Parathyroid adenoma (tissue), 2 donors: ENCODE results near the gene ZNF804A.

Experiments used
- H2AFZ ChIP-seq: fragments of 300-600 bp; sonication (generic); one replicate; pipeline ENCODE4 v1.7.0; 2017; ENCODE audit warnings: antibody characterized with exemption, mild to moderate bottlenecking
- H3K27ac ChIP-seq: fragments of 300-600 bp; sonication (generic); one replicate; pipeline ENCODE4 v1.7.0; 2017
- H3K27me3 ChIP-seq: fragments of 300-600 bp; sonication (generic); one replicate; pipeline ENCODE4 v1.7.0; 2017; ENCODE audit warnings: low read length; ENCODE audit not compliant: control insufficient read depth, insufficient read depth
- H3K36me3 ChIP-seq: fragments of 300-600 bp; sonication (generic); one replicate; pipeline ENCODE4 v1.7.0; 2017; ENCODE audit warnings: low read length; ENCODE audit not compliant: control insufficient read depth, insufficient read depth
- H3K4me1 ChIP-seq: fragments of 300-600 bp; sonication (generic); one replicate; pipeline ENCODE4 v1.7.0; 2017; ENCODE audit warnings: control low read depth
- H3K4me2 ChIP-seq: fragments of 300-600 bp; sonication (generic); one replicate; pipeline ENCODE4 v1.7.0; 2017; ENCODE audit warnings: low read length
- H3K4me3 ChIP-seq: fragments of 300-600 bp; sonication (generic); one replicate; pipeline ENCODE4 v1.7.0; 2017; ENCODE audit warnings: low read depth, low read length
- H3K79me2 ChIP-seq: fragments of 300-600 bp; sonication (generic); one replicate; pipeline ENCODE4 v1.7.0; 2017; ENCODE audit warnings: control low read depth
- H3K9ac ChIP-seq: fragments of 300-600 bp; sonication (generic); one replicate; pipeline ENCODE4 v1.7.0; 2017; ENCODE audit warnings: mild to moderate bottlenecking
- H3K9me3 ChIP-seq: fragments of 300-600 bp; sonication (generic); one replicate; pipeline ENCODE4 v1.7.0; 2017; ENCODE audit warnings: low read length; ENCODE audit not compliant: control insufficient read depth
- CTCF ChIP-seq: fragments of 300-600 bp; sonication (generic); IDR thresholded peaks from one replicate; pipeline ENCODE4 v1.7.0; 2017; ENCODE audit warnings: antibody characterized with exemption, mild to moderate bottlenecking
- donor health status: primary hyperparathyroidism.

The ZNF804A gene

GRCh38 chr2:184556639-184557038 is 41.7 kb upstream of the ZNF804A start:
- Histone ChIP-seq H3K4me2 (no peak overlapping the region), H3K27me3 (no peaks in the 10 kb centered on the region), H3K36me3 (no peaks in the 10 kb centered on the region), H3K9me3 (no peaks in the 10 kb centered on the region), H3K4me3 (no peak overlapping the region), H3K79me2 (no peaks in the 10 kb centered on the region), H3K4me1 (no peaks in the 10 kb centered on the region), H3K27ac (no peak overlapping the region), H3K9ac (no peak overlapping the region), H2AFZ (no peak overlapping the region)
- TF ChIP-seq CTCF: no peak

- Histone ChIP-seq H3K4me3 (no peak overlapping the region), H2AFZ (no peak overlapping the region), H3K4me1 (no peaks in the 10 kb centered on the region), H3K9me3 (no peaks in the 10 kb centered on the region), H3K36me3 (no peaks in the 10 kb centered on the region), H3K4me2 (no peak overlapping the region), H3K79me2 (no peaks in the 10 kb centered on the region), H3K9ac (no peak overlapping the region), H3K27me3 (no peaks in the 10 kb centered on the region), H3K27ac (no peak overlapping the region)
- no peak for TF ChIP-seq CTCF
Observed at GRCh38 chr2:184558713-184559464, 39.4 kb upstream of the ZNF804A start.

- no peak overlapping the region for H3K9ac ChIP-seq
- no peak overlapping the region for H3K4me3 ChIP-seq
- no peak overlapping the region for H3K4me2 ChIP-seq
- H3K27me3 ChIP-seq: no peaks in the 10 kb centered on the region
- H3K4me1 ChIP-seq: no peaks in the 10 kb centered on the region
- no peaks in the 10 kb centered on the region for H3K79me2 ChIP-seq
- TF ChIP-seq CTCF: no peak
- no peak overlapping the region for H2AFZ ChIP-seq
- no peaks in the 10 kb centered on the region for H3K36me3 ChIP-seq
- H3K9me3 ChIP-seq: no peaks in the 10 kb centered on the region
- H3K27ac ChIP-seq: no peak overlapping the region
Observed at GRCh38 chr2:184560603-184561002, 37.7 kb upstream of the ZNF804A start.

- Histone ChIP-seq H3K27ac (no peak overlapping the region), H3K79me2 (no peaks in the 10 kb centered on the region), H3K4me2 (no peak overlapping the region), H3K9me3 (no peaks in the 10 kb centered on the region), H3K27me3 (no peaks in the 10 kb centered on the region), H3K4me1 (no peaks in the 10 kb centered on the region), H3K36me3 (no peaks in the 10 kb centered on the region), H2AFZ (no peak overlapping the region), H3K4me3 (no peak overlapping the region), H3K9ac (no peak overlapping the region)
- TF ChIP-seq CTCF: no peak
Observed at GRCh38 chr2:184562532-184562931, 35.8 kb upstream of the ZNF804A start.

GRCh38 chr2:184564092-184564491 is 34.2 kb upstream of the ZNF804A start:
- TF ChIP-seq CTCF: no peak
- Histone ChIP-seq H2AFZ (no peak overlapping the region), H3K4me3 (no peak overlapping the region), H3K36me3 (no peaks in the 10 kb centered on the region), H3K4me1 (no peaks in the 10 kb centered on the region), H3K9me3 (no peaks in the 10 kb centered on the region), H3K79me2 (no peaks in the 10 kb centered on the region), H3K9ac (no peak overlapping the region), H3K27ac (no peak overlapping the region), H3K27me3 (no peaks in the 10 kb centered on the region), H3K4me2 (no peak overlapping the region)
